H1 (cell line): ENCODE measurements around the gene SLC7A8. TPM values are rescaled to one million over a fixed set of nuclear protein-coding genes. Genes with fewer than 3 reads are reported as not detected.

Experiments used
- CTCF ChIA-PET: fragments of 300-600 bp; sonication (Branson Sonifier 250); formaldehyde crosslinking; loops from one replicate; lab custom pipeline; 2021; ENCODE audit not compliant: partially characterized antibody; lab: Charles Lee
- POLR2A ChIA-PET: fragments of 300-600 bp; sonication (Branson Sonifier 250); formaldehyde crosslinking; loops from one replicate; lab custom pipeline; 2021; ENCODE audit warnings: inconsistent platforms; ENCODE audit not compliant: partially characterized antibody; lab: Charles Lee
- DNase-seq, 2 experiments: peaks; one replicate each; pipeline versions ENCODE4 v3.0.0 to v3.0.0-alpha.2; 2010 to 2022; ENCODE audit warnings: low spot score in 2 of 2, low read depth in 1 of 2, mixed read lengths in 1 of 2
- FAIRE-seq: peaks from 2 replicates; lab custom pipeline; 2011; peaks lifted over from hg19 to GRCh38; lab: Jason Lieb, UNC
- H2AFZ ChIP-seq: 2 replicates; pipeline ENCODE4 v1.8.1; 2012; ENCODE audit warnings: low read length, inconsistent platforms
- H2AK5ac ChIP-seq: 2 replicates; pipeline ENCODE4 v1.6.1; 2013; ENCODE audit warnings: low read depth, low read length
- H2BK120ac ChIP-seq: replicated peaks from 2 replicates; pipeline ENCODE3; 2013; ENCODE audit warnings: low read depth, low read length, inconsistent platforms
- H2BK12ac ChIP-seq: 2 replicates; pipeline ENCODE4 v1.6.1; 2013; ENCODE audit warnings: low read depth, low read length
- H2BK15ac ChIP-seq: 2 replicates; pipeline ENCODE4 v1.6.1; 2013; ENCODE audit warnings: low read length
- H2BK20ac ChIP-seq: 2 replicates; pipeline ENCODE4 v1.6.1; 2013; ENCODE audit warnings: low read length
- H2BK5ac ChIP-seq: 2 replicates; pipeline ENCODE4 v1.6.1; 2013; ENCODE audit warnings: low read depth, low read length
- H3K14ac ChIP-seq: 2 replicates; pipeline ENCODE4 v1.6.1; 2013; ENCODE audit warnings: inconsistent platforms; ENCODE audit not compliant: insufficient read length
- H3K18ac ChIP-seq: 2 replicates; pipeline ENCODE4 v1.6.1; 2013; ENCODE audit warnings: low read length; ENCODE audit errors: extremely low read depth
- H3K23ac ChIP-seq: 2 replicates; pipeline ENCODE4 v1.6.1; 2013; ENCODE audit warnings: inconsistent platforms; ENCODE audit not compliant: insufficient read length
- H3K23me2 ChIP-seq: 2 replicates; pipeline ENCODE4 v1.6.1; 2013; ENCODE audit warnings: low read depth, low read length
- H3K27ac ChIP-seq: 2 replicates; pipeline ENCODE4 v1.6.1; 2011; ENCODE audit warnings: low read depth, low read length, inconsistent platforms
- H3K27me3 ChIP-seq, 4 experiments: replicated peaks in 1 of 4; 1 replicate in 1 of 4; 2 replicates in 3 of 4; pipeline versions ENCODE4 v1.6.1 to v1.8.1; 2011 to 2013; ENCODE audit warnings: low read length in 3 of 4, mild to moderate bottlenecking in 3 of 4, inconsistent platforms in 2 of 4, mixed read lengths in 2 of 4, moderate library complexity in 1 of 4; ENCODE audit not compliant: control insufficient read depth in 3 of 4, insufficient read depth in 3 of 4; ENCODE audit errors: extremely low read depth in 1 of 4
- H3K36me3 ChIP-seq, 4 experiments: 2 replicates each; pipeline versions ENCODE4 v1.6.1 to v1.8.1; 2011 to 2013; ENCODE audit warnings: mild to moderate bottlenecking in 4 of 4, low read length in 3 of 4, moderate library complexity in 2 of 4, control low read depth in 1 of 4, inconsistent platforms in 1 of 4; ENCODE audit not compliant: insufficient read depth in 4 of 4, control insufficient read depth in 2 of 4
- H3K4ac ChIP-seq: replicated peaks from 2 replicates; pipeline ENCODE3; 2013; ENCODE audit warnings: low read length, low read depth, mixed read lengths, inconsistent platforms; ENCODE audit not compliant: insufficient read length
- H3K4me1 ChIP-seq, 4 experiments: replicated peaks in 1 of 4; 1 replicate in 1 of 4; 2 replicates in 3 of 4; pipeline versions ENCODE4 v1.6.1 to v1.8.1; 2011 to 2013; ENCODE audit warnings: low read length in 3 of 4, inconsistent platforms in 2 of 4, mixed read lengths in 1 of 4; ENCODE audit not compliant: insufficient read depth in 4 of 4, control insufficient read depth in 3 of 4
- H3K4me2 ChIP-seq, 2 experiments: 2 replicates each; pipeline versions ENCODE4 v1.6.1 to v1.8.1; 2011 to 2013; ENCODE audit warnings: low read depth in 2 of 2, low read length in 2 of 2, control low read depth in 1 of 2, inconsistent platforms in 1 of 2, mild to moderate bottlenecking in 1 of 2; ENCODE audit not compliant: insufficient read depth in 1 of 2
- H3K4me3 ChIP-seq, 4 experiments: fragments of 200-600, 300-600 bp in 1 of 4; sonication (generic), shearing (Covaris generic), sonication (Bioruptor Twin) in 1 of 4; 2 replicates each; pipeline versions ENCODE4 v1.5.1 to v1.8.1; 2011 to 2016; ENCODE audit warnings: low read length in 4 of 4, low read depth in 3 of 4, control low read depth in 2 of 4, inconsistent platforms in 2 of 4, mild to moderate bottlenecking in 2 of 4, mixed read lengths in 1 of 4, moderate library complexity in 1 of 4; ENCODE audit not compliant: insufficient read depth in 2 of 4; ENCODE audit errors: extremely low read depth in 1 of 4
- H3K56ac ChIP-seq: replicated peaks from 2 replicates; pipeline ENCODE3; 2013; ENCODE audit warnings: low read depth, mild to moderate bottlenecking, mixed read lengths, low read length, inconsistent platforms; ENCODE audit not compliant: insufficient read length
- H3K79me1 ChIP-seq: 2 replicates; pipeline ENCODE4 v1.6.1; 2013; ENCODE audit warnings: low read depth, low read length, control low read depth
- H3K79me2 ChIP-seq, 2 experiments: 2 replicates each; pipeline versions ENCODE4 v1.6.1 to v1.8.1; 2012 to 2013; ENCODE audit warnings: low read length in 2 of 2, mild to moderate bottlenecking in 2 of 2, inconsistent platforms in 1 of 2; ENCODE audit not compliant: insufficient read depth in 2 of 2, control insufficient read depth in 1 of 2
- H3K9ac ChIP-seq, 4 experiments: replicated peaks in 1 of 4; 1 replicate in 1 of 4; 2 replicates in 3 of 4; pipeline versions ENCODE4 v1.6.1 to v1.8.1; 2011 to 2013; ENCODE audit warnings: low read depth in 3 of 4, low read length in 3 of 4, control low read depth in 2 of 4, mild to moderate bottlenecking in 2 of 4, moderate library complexity in 2 of 4, inconsistent platforms in 1 of 4; ENCODE audit errors: extremely low read depth in 1 of 4
- H3K9me3 ChIP-seq, 2 experiments: 2 replicates each; pipeline versions ENCODE4 v1.6.1 to v1.8.1; 2012 to 2013; ENCODE audit warnings: mild to moderate bottlenecking in 2 of 2, moderate library complexity in 2 of 2, control low read depth in 1 of 2, inconsistent platforms in 1 of 2, low read depth in 1 of 2, low read length in 1 of 2, mixed read lengths in 1 of 2; ENCODE audit not compliant: insufficient read depth in 2 of 2
- H4K20me1 ChIP-seq, 2 experiments: replicated peaks in 1 of 2; 2 replicates each; pipeline versions ENCODE3 to v1.8.1; 2011 to 2013; ENCODE audit warnings: inconsistent platforms in 2 of 2, low read length in 2 of 2, mild to moderate bottlenecking in 1 of 2; ENCODE audit not compliant: insufficient read depth in 2 of 2, control insufficient read depth in 1 of 2
- H4K5ac ChIP-seq: 2 replicates; pipeline ENCODE4 v1.6.1; 2013; ENCODE audit warnings: low read length, low read depth, mixed read lengths, inconsistent platforms; ENCODE audit not compliant: insufficient read length
- H4K8ac ChIP-seq: 2 replicates; pipeline ENCODE4 v1.8.0; 2013; ENCODE audit warnings: mild to moderate bottlenecking, moderate library complexity, low read length, inconsistent platforms; ENCODE audit not compliant: insufficient read depth; ENCODE audit errors: extremely low read depth
- H4K91ac ChIP-seq: replicated peaks from 2 replicates; pipeline ENCODE3; 2013; ENCODE audit warnings: low read length, mixed read lengths, inconsistent platforms; ENCODE audit not compliant: insufficient read length
- KDM4A ChIP-seq: IDR thresholded peaks from one replicate; pipeline ENCODE4 v1.7.1; 2012; ENCODE audit warnings: low read depth, mild to moderate bottlenecking, moderate library complexity, low read length, inconsistent platforms; ENCODE audit not compliant: severe bottlenecking
- WGBS, 2 experiments: shearing (Covaris generic) in 1 of 2; methylation state at CpG; one replicate each; pipeline versions ENCODE4 v1.1.6 to v1.1.7; 2013 to 2015; ENCODE audit warnings: low lambda C conversion rate in 2 of 2, mixed read lengths in 2 of 2, inconsistent platforms in 1 of 2, low coverage in 1 of 2, missing lambda C conversion rate in 1 of 2; ENCODE audit not compliant: insufficient replicate concordance in 2 of 2, insufficient coverage in 1 of 2, insufficient read length in 1 of 2; ENCODE audit errors: extremely low coverage in 1 of 2, missing lambda C conversion rate in 1 of 2; 5-methylcytosine and 5-hydroxymethylcytosine counted together
- polyA plus RNA-seq, 7 experiments: library from polyadenylated mRNA; depleted of rRNA in 3 of 7; stranded (reverse) in 5 of 7; unstranded in 2 of 7; fragments of >200 nt in 5 of 7; fragments of 200-250 nt in 2 of 7; gene quantifications; 1 replicate in 5 of 7; 2 replicates in 1 of 7; 4 replicates in 1 of 7; pipeline versions ENCODE4 v1.2.1 to v1.2.3, GENCODE V29; 2011 to 2013; ENCODE audit warnings: missing spikeins in 2 of 7, mixed read lengths in 2 of 7
- total RNA-seq: library from RNA; stranded (reverse); fragmentation: NEBNext Ultra II Directional; extraction: Animal tissue kit (Norgen Biotek cat#: 25700); gene quantifications from 2 replicates; pipeline ENCODE4 v1.2.1, GENCODE V29; 2021

The SLC7A8 gene
- total and polyA plus RNA-seq, 2 of the 8 experiments (the other 6 are each of a cell fraction or from before 2014, with no cell fraction given): 182 to 204 TPM

- Histone ChIP-seq H3K36me3 (no peaks in the 10 kb centered on the region), H2BK20ac (no peak overlapping the region), H4K91ac (no peak overlapping the region), H3K4me1 (peaks cover 0 to 17% (median 12%) of the 10 kb centered on the region in 4 experiments; a peak in 6 of 7 replicates), H3K56ac (no peak overlapping the region), H3K79me2 (no peaks in the 10 kb centered on the region), H3K27ac (no peak overlapping the region)
- POLR2A ChIA-PET: interaction anchor here (1.1 kb wide), 1 partner anchor 46 kb away, joined by 5 read pairs; no protein-coding TSS in a partner anchor
- no peak for TF ChIP-seq KDM4A
- TF ChIP-seq, all 59 proteins: peak for 0
- Histone ChIP-seq H3K27me3 (0 out of 7 replicates have a peak, but pooled peaks cover 0 to 3% (median 0%) of the 10 kb centered on the region in 4 experiments), H3K14ac (no peak overlapping the region), H3K23ac (no peak overlapping the region), H2BK120ac (no peak overlapping the region), H4K5ac (no peak overlapping the region), H3K4ac (no peak overlapping the region), H3K4me2 (no peak overlapping the region), H4K8ac (peak overlapping the region; percentile 65; the same call in 1 of the 2 replicates), H3K9me3 (no peaks in the 10 kb centered on the region; a peak in 1 of 4 replicates), H2BK5ac (no peak overlapping the region), H2BK15ac (no peak overlapping the region), H3K23me2 (no peaks in the 10 kb centered on the region; the same call in 1 of the 2 replicates), H2AFZ (no peak overlapping the region), H2BK12ac (no peak overlapping the region), H4K20me1 (no peaks in the 10 kb centered on the region), H3K9ac (no peak overlapping the region), H3K18ac (no peak overlapping the region), H3K4me3 (no peak overlapping the region), H2AK5ac (no peak overlapping the region), H3K79me1 (no peaks in the 10 kb centered on the region)
- 92% methylated on average over 30 of the region's 32 CpGs; no CpG with 5 or more reads in 1 of the 2 experiments for WGBS, 2 experiments
- CTCF ChIA-PET: interaction anchor here (0.8 to 11.8 kb wide), 6 partner anchors 40 to 183 kb away, joined by 3 to 290 read pairs (median 4); partner anchors contain the start of gene SLC7A8
- DNase-seq: no peak
- no peak for FAIRE-seq
Measured at GRCh38 chr14:23117371-23118020, 66.0 kb downstream of the SLC7A8 start.
